ENCODE measurements around the gene SOX5.
"Not testable (repeated sequence)": the region's sequence is repeated elsewhere in the genome, so short reads cannot be mapped to it uniquely, and the experiment has no call there.

Gene SOX5

DNA sequence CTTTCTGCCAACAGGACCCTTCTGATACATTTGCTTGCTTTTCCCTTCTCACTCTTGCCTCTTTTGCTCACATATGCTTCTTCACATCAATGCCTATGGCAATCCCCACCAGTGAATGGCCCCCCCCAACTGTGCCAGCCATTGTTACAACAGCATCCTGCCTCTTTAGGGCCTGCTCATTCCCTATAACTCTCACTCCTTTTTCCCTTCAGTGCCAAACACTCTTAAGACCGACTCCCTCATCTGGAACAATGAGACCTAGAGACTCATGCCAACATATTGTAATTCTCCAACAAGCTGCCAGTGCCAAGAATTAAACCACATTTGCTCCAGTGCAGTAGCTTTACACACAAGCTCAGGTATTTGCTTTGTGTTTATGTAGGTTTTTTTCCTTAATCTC is 189.0 kb downstream of the SOX5 start:
- H3K4me3 ChIP-seq (ENCODE audit: low read depth, low read length): no peak overlapping the region

GRCh38 chr12:23758608-23759007 is 190.9 kb downstream of the SOX5 start:
- no peak overlapping the region for H3K4me3 ChIP-seq (ENCODE audit: low read depth, low read length)

DNA sequence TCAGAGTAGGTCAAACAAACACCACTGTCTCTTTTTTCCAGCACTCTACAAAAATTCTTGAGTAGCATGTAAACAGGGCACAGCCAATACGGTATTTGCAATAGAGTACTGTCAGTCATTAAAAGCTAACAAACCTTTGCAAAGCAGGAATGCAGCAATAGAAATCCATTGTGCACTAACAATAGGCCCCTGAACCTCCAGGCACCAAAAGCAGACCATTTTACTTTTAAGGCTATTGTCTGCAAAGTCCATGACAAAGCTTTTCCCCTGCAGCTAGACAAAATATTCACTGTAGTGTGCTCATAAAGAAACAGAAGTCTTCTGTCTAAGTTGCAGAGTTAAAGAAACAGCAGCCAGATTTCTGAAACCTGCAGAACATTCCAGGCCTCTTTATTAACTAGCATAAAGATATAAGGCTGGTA is 191.9 kb downstream of the SOX5 start:
- no peak overlapping the region for H3K4me3 ChIP-seq (ENCODE audit: low read depth, low read length)

GRCh38 chr12:23756416-23756815 is 193.1 kb downstream of the SOX5 start:
- H3K4me3 ChIP-seq (ENCODE audit: low read depth, low read length): no peak overlapping the region

DNA sequence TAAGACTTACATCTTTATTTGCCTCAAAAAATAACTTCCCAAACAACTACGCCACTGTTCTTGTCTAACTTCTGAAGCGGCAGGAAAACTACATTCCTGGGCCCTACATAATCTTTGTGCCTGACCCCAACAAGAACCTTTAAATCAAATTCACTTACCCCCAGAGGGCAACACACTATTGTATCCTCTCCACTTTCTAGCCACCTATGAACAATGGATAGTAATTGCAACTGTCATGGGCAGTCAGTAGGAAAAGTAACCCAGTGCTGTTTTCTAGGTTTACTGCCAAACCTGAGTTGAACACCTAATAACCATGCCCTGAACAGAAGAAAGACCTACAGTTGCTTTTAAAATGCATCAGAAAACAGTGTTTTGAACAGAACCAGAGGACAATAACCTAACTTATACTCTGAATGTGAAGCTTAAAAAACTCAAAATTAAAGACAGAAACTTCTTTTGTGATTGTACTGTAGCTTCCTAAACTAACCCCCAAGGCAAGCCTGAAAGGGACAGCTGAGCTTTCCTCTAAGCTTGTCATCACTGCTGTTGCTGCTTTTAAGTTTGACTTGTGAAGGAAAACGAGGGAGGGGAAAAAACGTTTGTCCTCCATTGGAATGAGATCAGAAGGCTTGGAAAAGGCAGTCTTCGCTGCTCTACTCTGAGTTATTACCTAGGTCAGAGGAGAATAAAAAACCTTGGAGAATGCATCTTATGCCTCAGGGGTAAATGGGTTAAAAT is 195.7 kb downstream of the SOX5 start:
- H3K4me3 ChIP-seq (ENCODE audit: low read depth, low read length): no peak overlapping the region

DNA sequence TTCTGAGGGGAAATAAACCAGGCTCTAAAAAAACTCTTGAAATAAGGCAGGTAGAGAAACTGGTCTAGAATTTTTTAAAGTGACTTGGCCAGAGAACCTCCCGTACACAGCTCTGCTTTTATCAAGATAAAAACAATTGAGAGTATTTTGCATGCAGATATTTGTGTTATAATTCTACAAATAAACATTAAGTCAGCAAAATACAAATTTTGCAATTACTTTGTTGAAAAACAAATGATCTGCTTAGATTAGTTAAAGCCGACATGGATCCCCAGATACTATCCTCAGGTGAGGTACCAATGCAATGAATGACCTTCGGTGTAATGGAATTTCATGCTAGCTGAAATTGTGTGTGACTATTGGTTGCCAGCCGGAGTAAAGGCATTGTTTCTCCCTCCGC is 197.2 kb downstream of the SOX5 start:
- no peak overlapping the region for H3K4me3 ChIP-seq (ENCODE audit: low read depth, low read length)

DNA sequence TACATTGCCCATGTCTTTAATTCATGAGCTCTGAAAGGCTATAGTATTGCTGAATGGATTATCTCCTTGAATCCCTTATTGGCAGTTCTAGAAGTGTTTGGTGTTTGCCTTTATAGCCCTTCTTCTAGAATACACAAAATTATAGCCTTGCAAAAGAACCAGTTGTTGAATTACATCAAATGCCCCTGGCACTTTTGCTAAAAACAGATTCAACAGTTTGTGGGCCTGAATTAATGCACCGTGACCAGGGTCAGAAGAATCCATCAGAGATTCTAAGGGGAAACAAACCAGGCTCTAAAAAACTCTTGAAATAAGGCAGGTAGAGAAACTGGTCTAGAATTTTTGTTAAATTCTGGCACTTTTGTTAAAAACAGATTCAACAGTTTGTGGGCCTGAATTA is 197.8 kb downstream of the SOX5 start:
- no peak overlapping the region for H3K4me3 ChIP-seq (ENCODE audit: low read depth, low read length)

DNA sequence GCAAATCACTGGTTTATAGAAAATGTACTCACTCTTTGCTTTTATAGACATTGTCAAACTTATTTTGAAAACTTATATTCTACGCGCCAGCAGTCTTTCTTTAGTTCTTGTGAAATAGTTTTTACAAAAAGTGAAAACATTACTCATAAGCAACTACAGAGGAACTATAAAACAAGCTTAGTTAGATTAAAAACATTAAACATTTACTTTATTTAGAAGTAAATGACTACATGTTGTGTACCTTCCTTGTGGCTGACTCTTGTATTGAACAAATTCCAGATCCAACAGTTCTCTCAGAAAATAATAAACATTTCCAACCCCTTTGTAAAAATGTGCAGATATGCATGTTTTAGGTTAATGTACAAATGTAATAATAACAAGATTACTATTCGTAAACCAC is 198.5 kb downstream of the SOX5 start:
- H3K4me3 ChIP-seq (ENCODE audit: low read depth, low read length): no peak overlapping the region

- no peak overlapping the region for H3K4me3 ChIP-seq (ENCODE audit: low read depth, low read length)
Observed at GRCh38 chr12:23744696-23745095, 204.8 kb downstream of the SOX5 start.

DNA sequence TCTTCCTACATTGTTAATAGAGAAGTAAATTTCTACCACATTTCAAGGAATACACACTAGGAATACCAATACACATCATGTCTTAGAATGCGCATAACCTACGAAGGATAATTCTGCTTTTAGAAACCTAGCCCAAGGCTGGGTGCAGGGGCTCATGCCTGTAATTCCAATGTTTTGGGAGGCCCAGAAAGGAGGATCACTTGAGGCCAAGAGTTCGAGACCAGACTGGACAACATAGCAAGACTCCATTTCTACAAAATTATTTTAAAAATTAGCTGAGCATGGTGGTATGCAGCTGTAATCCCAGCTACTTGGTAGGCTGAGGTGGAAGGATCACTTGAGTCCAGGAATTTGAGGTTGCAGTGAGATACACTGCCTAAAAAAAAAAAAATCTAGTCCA is 206.9 kb downstream of the SOX5 start:
- no peak overlapping the region for H3K4me3 ChIP-seq (ENCODE audit: low read depth, low read length)

DNA sequence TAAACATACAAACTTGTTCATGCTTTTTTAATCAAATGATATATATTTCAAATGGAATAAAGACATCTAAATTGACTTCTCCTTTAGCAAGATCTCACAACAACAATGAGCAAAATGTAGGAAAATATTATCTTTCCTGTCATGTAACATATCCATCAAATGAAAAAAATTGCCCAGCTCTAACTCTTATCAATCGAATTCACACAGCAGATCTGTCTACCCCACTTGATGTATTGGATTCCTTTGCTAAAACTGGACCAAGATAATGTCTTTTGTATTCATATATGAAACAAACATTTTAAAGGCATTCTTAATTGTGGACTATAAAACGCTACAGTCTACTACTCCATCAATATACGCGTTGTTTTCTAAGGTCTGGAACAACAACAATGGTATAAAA is 218.0 kb downstream of the SOX5 start:
- no peak overlapping the region for H3K4me3 ChIP-seq (ENCODE audit: low read depth, low read length)

- H3K4me3 ChIP-seq (ENCODE audit: low read depth, low read length): no peak overlapping the region
Observed at GRCh38 chr12:23731035-23731434, 218.4 kb downstream of the SOX5 start.

GRCh38 chr12:23729359-23729758 is 220.1 kb downstream of the SOX5 start:
- H3K4me3 ChIP-seq (ENCODE audit: low read depth, low read length): no peak overlapping the region

DNA sequence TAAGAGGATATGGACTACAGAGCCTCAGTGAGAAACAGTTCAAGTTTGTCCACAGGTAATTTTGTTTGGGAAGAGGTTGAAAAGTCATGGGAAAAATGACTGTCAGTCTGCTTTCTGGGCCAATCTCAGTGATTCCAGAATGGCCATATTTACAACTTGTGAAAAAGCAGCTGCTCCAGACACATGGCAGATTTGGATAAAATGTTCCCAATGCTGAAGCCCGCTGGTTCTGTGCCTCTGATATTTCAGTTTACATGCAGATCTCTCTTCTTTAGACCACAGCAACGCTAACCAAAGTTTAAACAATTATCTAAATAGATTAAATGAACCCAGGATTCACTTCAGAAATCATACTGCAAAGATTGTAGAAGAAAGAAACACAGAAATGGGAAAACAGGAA is 222.8 kb downstream of the SOX5 start:
- H3K4me3 ChIP-seq (ENCODE audit: low read depth, low read length): no peak overlapping the region

- no peak overlapping the region for H3K4me3 ChIP-seq (ENCODE audit: low read depth, low read length)
Observed at GRCh38 chr12:23722655-23723054, 226.8 kb downstream of the SOX5 start.

GRCh38 chr12:23721268-23721667 is 228.2 kb downstream of the SOX5 start:
- H3K4me3 ChIP-seq (ENCODE audit: low read depth, low read length): no peak overlapping the region

GRCh38 chr12:23719493-23719892 is 230.0 kb downstream of the SOX5 start:
- no peak overlapping the region for H3K4me3 ChIP-seq (ENCODE audit: low read depth, low read length)

GRCh38 chr12:23710361-23710760 is 239.1 kb downstream of the SOX5 start:
- H3K4me3 ChIP-seq (ENCODE audit: low read depth, low read length): not testable (repeated sequence)

- H3K4me3 ChIP-seq (ENCODE audit: low read depth, low read length): no peak overlapping the region
Observed at GRCh38 chr12:23708185-23708837, 241.2 kb downstream of the SOX5 start.

DNA sequence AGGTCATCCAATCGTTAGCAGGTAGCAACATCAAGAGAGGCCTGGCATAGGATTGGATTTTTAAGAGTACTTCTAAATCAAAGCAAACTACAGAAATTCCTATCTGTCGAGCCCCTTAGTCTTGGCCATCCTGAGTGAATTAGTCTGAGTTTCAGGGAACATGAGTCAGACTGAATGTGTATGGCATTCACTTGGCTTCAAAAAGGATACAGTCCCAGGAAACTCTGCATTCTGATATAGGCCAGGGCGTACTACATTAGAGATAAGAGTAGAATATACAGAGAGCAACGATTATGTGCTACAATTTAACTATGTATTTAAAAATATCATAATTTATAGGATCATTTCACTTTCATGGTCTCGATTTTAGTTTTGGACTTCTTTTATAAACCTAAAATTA is 242.2 kb downstream of the SOX5 start:
- no peak overlapping the region for H3K4me3 ChIP-seq (ENCODE audit: low read depth, low read length)

DNA sequence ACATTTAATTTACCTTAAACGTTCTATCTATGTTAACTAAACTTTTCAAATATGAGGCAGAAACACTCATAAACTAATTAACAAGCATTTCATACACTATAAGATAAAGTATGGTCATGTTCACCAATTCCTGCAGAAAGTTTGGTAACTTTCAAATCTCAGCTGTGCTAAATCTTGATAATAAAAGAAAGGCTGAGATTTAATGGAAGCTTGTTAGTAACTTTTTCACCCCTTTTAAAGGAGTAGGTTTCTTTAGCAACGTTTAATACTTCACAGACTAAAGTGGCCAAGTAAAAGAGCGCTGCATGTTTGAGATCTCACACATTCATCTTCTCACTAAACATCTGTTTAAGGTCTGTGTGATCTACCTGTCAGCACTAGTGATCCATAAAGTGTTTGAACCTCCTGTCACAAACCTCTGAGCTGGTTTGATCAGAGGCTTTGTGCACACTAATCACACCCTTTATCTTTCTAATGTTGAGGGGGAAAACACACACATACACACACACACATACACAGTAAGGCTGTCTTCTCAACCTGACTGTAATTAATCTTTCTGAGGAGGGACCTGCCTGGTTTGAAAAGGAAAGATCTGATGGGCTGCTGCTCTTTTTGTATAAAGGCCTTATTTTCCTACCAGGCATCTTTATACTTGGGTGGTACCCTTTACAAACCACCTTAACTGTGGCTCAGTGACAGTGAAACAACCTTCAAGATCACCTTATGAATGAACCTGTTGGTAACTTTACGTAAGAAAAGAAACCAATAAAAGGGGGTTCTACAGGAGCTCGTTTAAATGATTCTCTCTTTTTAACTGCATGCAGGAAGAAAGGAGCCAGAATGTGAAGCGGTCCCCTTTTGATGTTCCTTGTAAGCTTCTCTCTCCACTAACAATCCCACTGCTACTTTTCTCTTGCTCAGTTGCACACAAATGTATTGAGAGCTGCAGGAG is 244.2 kb downstream of the SOX5 start:
- H3K4me3 ChIP-seq (ENCODE audit: low read depth, low read length): no peak overlapping the region

- H3K4me3 ChIP-seq (ENCODE audit: low read depth, low read length): no peak overlapping the region
Observed at GRCh38 chr12:23703051-23703450, 246.4 kb downstream of the SOX5 start.
